Endothelial cell of umbilical vein (primary cell): ENCODE measurements around the gene STAU1. TPM values are rescaled to one million over a fixed set of nuclear protein-coding genes. Genes with fewer than 3 reads are reported as not detected.

ENCODE experiments used
- BruUV-seq: library from RNA; stranded (reverse); fragments of 400-500 nt; replicated peaks from 2 replicates; lab custom pipeline; 2021; lab: Mats Ljungman, UMichigan
- CTCF ChIA-PET: fragments of 300-600, 350-600 bp; sonication (Branson Sonifier 250); formaldehyde crosslinking; loops from one replicate; lab custom pipeline; 2021; ENCODE audit warnings: antibody characterized with exemption, inconsistent platforms; lab: Charles Lee
- POLR2A ChIA-PET: fragments of 300-600, 350-600 bp; sonication (Branson Sonifier 250); formaldehyde crosslinking; loops from one replicate; lab custom pipeline; 2021; ENCODE audit warnings: antibody characterized with exemption, inconsistent platforms; lab: Charles Lee
- DNase-seq: peaks from one replicate; pipeline ENCODE4 v3.0.0-alpha.2; 2011; ENCODE audit warnings: low read depth, low spot score
- FAIRE-seq: peaks from 2 replicates; lab custom pipeline; 2011; peaks lifted over from hg19 to GRCh38; lab: Jason Lieb, UNC
- H2AFZ ChIP-seq: 2 replicates; pipeline ENCODE4 v1.6.0; 2012; ENCODE audit warnings: low read depth, low read length, control low read depth, inconsistent platforms
- H3K27ac ChIP-seq: 2 replicates; pipeline ENCODE4 v1.5.1; 2011; ENCODE audit warnings: low read depth, mild to moderate bottlenecking, control low read depth, low read length, moderate library complexity; ENCODE audit not compliant: insufficient read depth
- H3K27me3 ChIP-seq, 2 experiments: 2 replicates each; pipeline versions ENCODE4 v1.6.0 to v1.6.1; 2011; ENCODE audit warnings: low read length in 2 of 2, mixed read lengths in 1 of 2; ENCODE audit not compliant: control insufficient read depth in 2 of 2, insufficient read depth in 2 of 2
- H3K36me3 ChIP-seq, 2 experiments: 2 replicates in 1 of 2; 3 replicates in 1 of 2; pipeline ENCODE4 v1.5.1; 2011; ENCODE audit warnings: low read length in 2 of 2, mild to moderate bottlenecking in 1 of 2, moderate library complexity in 1 of 2; ENCODE audit not compliant: control insufficient read depth in 2 of 2, insufficient read depth in 2 of 2; ENCODE audit errors: extremely low read depth in 1 of 2
- H3K4me1 ChIP-seq: 3 replicates; pipeline ENCODE4 v1.5.1; 2011; ENCODE audit warnings: mild to moderate bottlenecking, low read length; ENCODE audit not compliant: control insufficient read depth, insufficient read depth; ENCODE audit errors: extremely low read depth
- H3K4me2 ChIP-seq: 2 replicates; pipeline ENCODE4 v1.6.1; 2011; ENCODE audit warnings: low read length, control low read depth, mixed read lengths; ENCODE audit not compliant: insufficient read depth
- H3K4me3 ChIP-seq, 3 experiments: fragments of 200-600 bp in 1 of 3; sonication (generic), shearing (Covaris generic) in 1 of 3; replicated peaks in 1 of 3; 2 replicates each; pipeline ENCODE4 v1.5.1; 2011 to 2016; ENCODE audit warnings: control low read depth in 3 of 3, low read length in 3 of 3, mild to moderate bottlenecking in 2 of 3, inconsistent platforms in 1 of 3, low read depth in 1 of 3, moderate library complexity in 1 of 3; ENCODE audit not compliant: insufficient read depth in 1 of 3
- H3K79me2 ChIP-seq: 2 replicates; pipeline ENCODE4 v1.6.0; 2012; ENCODE audit warnings: low read length, inconsistent platforms; ENCODE audit not compliant: control insufficient read depth, insufficient read depth
- H3K9ac ChIP-seq: replicated peaks from 2 replicates; pipeline ENCODE3; 2011; ENCODE audit warnings: low read length, control low read depth; ENCODE audit not compliant: insufficient read depth; ENCODE audit errors: extremely low read depth
- H3K9me1 ChIP-seq: replicated peaks from 3 replicates; pipeline ENCODE4 v1.6.0; 2011; ENCODE audit warnings: mild to moderate bottlenecking, low read length; ENCODE audit not compliant: control insufficient read depth, insufficient read depth; ENCODE audit errors: extremely low read depth
- H3K9me3 ChIP-seq: replicated peaks from 2 replicates; pipeline ENCODE4 v1.5.1; 2012; ENCODE audit warnings: low read length, inconsistent platforms; ENCODE audit not compliant: control insufficient read depth, insufficient read depth
- H4K20me1 ChIP-seq: replicated peaks from 2 replicates; pipeline ENCODE3; 2011; ENCODE audit warnings: mild to moderate bottlenecking, low read length; ENCODE audit not compliant: control insufficient read depth, insufficient read depth; ENCODE audit errors: extremely low read depth
- CTCF ChIP-seq, 2 donors: IDR thresholded peaks; 1 replicate in 1 of 2; 2 replicates in 1 of 2; pipeline ENCODE4 v1.5.1; 2011; ENCODE audit warnings: low read length in 2 of 2, mild to moderate bottlenecking in 2 of 2, moderate library complexity in 2 of 2, control low read depth in 1 of 2, inconsistent platforms in 1 of 2, low read depth in 1 of 2; ENCODE audit not compliant: insufficient read depth in 1 of 2; ENCODE audit errors: extremely low read depth in 1 of 2
- GATA2 ChIP-seq: IDR thresholded peaks from 2 replicates; pipeline ENCODE4 v1.7.0; 2011; ENCODE audit warnings: low read depth, mild to moderate bottlenecking, moderate library complexity, mixed read lengths, low read length; ENCODE audit not compliant: insufficient read length, insufficient read depth
- JUN ChIP-seq: IDR thresholded peaks from 2 replicates; pipeline ENCODE4 v1.6.1; 2011; ENCODE audit warnings: borderline replicate concordance, low read depth; ENCODE audit not compliant: insufficient read length, insufficient read depth
- MAX ChIP-seq: IDR thresholded peaks from 2 replicates; pipeline ENCODE4 v1.6.1; 2011; ENCODE audit not compliant: insufficient read depth, insufficient read length
- MYC ChIP-seq: IDR thresholded peaks from one replicate; pipeline ENCODE4 v1.6.1; 2011; ENCODE audit warnings: mild to moderate bottlenecking, low read depth, low read length
- POLR2A ChIP-seq: IDR thresholded peaks from 2 replicates; pipeline ENCODE4 v1.6.1; 2012; ENCODE audit warnings: low read depth, mild to moderate bottlenecking, control low read depth, low read length
- dilution Hi-C: fragments of 300-500 bp; cut with MboI; formaldehyde crosslinking; loops from one replicate; pipeline ENCODE4 v1.15.0; 2019; ENCODE audit warnings: low sequenced_read_pairs; ENCODE audit not compliant: extremely low pct_ligation_motif_present
- intact Hi-C: fragments of 100-400 bp; cut with micrococcal nuclease; formaldehyde crosslinking; loops from one replicate; pipeline ENCODE4 v1.10.0; 2022
- polyA plus RNA-seq, 4 experiments: library from polyadenylated mRNA; depleted of rRNA in 3 of 4; stranded (reverse) in 3 of 4; unstranded in 1 of 4; fragments of >200 nt; gene quantifications; 2 replicates each; pipeline versions ENCODE4 v1.2.1 to v1.2.3, GENCODE V29; 2011 to 2012; ENCODE audit warnings: missing spikeins in 1 of 4
- total RNA-seq: library from RNA; stranded (reverse); gene quantifications from 2 replicates; pipeline ENCODE4 v1.2.3, GENCODE V29; 2021

STAU1 gene
- total and polyA plus RNA-seq, 2 donors (not counting 3 experiments of a cell fraction or from before 2014, with no cell fraction given) = 53.1 to 98.1 TPM

DNA sequence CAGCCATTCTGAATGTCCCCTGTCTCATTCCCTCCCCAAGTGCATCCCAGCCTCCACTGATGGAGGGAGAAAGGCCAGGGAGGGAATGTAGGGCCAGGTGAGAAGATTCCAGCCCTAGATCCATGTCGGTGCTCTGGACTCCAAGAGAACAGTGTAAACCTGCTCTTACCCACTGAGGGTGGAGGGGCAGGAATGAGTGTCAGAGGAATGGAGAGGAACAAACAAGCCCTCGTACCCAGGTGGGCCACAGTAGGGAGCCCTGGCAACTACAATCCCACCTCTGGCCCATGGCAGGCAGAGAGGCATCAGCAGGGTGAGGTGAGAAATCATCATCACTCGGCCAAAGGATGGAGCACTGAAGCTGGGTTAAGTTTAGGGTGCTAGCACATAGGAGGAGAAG lies 54.6 kb downstream of the STAU1 start:
- intact Hi-C loops = loop anchor here (1.0 kb wide), 1 partner anchor 84 kb away; no protein-coding TSS in a partner anchor
- FAIRE-seq = no peak
- CTCF ChIA-PET = interaction anchor here (0.8 to 4.3 kb wide), 16 partner anchors 9 to 104 kb away, joined by 3 to 170 read pairs (median 6); partner anchors contain the start of gene DDX27

More for the DNA sequence above, 54.6 kb downstream of the STAU1 start:
- no peaks in the 10 kb centered on the region for H3K4me1 ChIP-seq
- DNase-seq = no peak
- POLR2A ChIA-PET = interaction anchor here (1.0 kb wide), 1 partner anchor 85 kb away, joined by 4 read pairs; the partner anchor contains the start of gene DDX27
- no peaks in the 10 kb centered on the region for H4K20me1 ChIP-seq
- no peak for TF ChIP-seq MYC
- TF ChIP-seq GATA2 = no peak
- no peak for TF ChIP-seq POLR2A
- no peak for TF ChIP-seq JUN
- TF ChIP-seq MAX = no peak
- TF ChIP-seq CTCF (IDR thresholded peaks at IDR 0.05; ENCODE audit: extremely low read depth in 1 of 2, insufficient read depth in 1 of 2, low read depth in 1 of 2, low read length in 2 of 2) = no peak
- no peak overlapping the region for H3K27ac ChIP-seq
- peaks cover 10 to 11% of the 10 kb centered on the region in 2 experiments for H3K36me3 ChIP-seq
- H2AFZ ChIP-seq = no peak overlapping the region
- H3K27me3 ChIP-seq = no peaks in the 10 kb centered on the region
- H3K9me1 ChIP-seq = no peaks in the 10 kb centered on the region
- dilution Hi-C loops = loop anchor here (10.0 kb wide), 1 partner anchor 91 kb away; no protein-coding TSS in a partner anchor
- no peaks in the 10 kb centered on the region for H3K9me3 ChIP-seq
- H3K9ac ChIP-seq = no peak overlapping the region
- no peaks in the 10 kb centered on the region for H3K79me2 ChIP-seq
- H3K4me2 ChIP-seq = no peak overlapping the region
- no TSS peak for BruUV-seq
- H3K4me3 ChIP-seq = no peak overlapping the region
